Stimulated activated CD8-positive, alpha-beta memory T cell treated with anti-CD3 and anti-CD28 coated beads, Interleukin-7, amount 100 ng/mL, for 1 hour (primary cell): ENCODE data around the gene ZNF154.

Experiments
- DNase-seq, 2 donors: peaks; one replicate each; pipeline ENCODE4 v3.0.0-alpha.2; 2020; ENCODE audit warnings: low read depth in 2 of 2

The ZNF154 gene

DNA sequence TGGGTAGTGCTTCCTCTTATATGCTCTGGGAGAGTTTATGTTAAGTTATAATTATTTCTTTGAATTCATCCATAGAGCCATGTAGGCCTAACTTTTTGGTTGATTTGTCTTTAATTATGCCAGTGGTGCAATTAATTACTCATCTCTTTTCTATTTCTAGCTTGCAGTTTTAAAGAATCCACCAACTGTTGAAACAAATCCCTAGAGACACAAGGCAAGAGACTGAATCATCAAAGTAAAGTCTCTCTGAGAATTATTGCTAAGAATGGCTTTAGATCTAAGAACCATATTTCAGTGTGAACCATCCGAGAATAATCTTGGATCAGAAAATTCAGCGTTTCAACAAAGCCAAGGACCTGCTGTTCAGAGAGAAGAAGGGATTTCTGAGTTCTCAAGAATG lies 33.1 kb downstream of the ZNF154 start:
- DNase-seq = no peak

DNA sequence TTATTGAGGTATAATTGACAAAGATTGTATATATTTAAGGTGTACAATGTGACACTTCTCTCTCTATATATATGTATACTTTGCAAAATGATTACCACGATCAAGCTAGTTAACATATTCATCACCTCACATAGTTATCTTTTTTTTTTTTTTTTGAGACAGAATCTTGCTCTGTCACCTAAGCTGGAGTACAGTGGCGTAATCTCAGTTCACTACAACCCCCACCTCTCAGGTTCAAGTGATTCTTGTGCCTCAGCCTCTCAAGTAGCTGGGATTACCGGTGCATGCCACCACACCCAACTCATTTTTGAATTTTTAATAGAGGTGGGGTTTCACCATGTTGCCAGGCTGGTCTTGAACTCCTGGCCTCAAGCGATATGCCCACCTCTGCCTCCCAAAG lies 36.5 kb downstream of the ZNF154 start:
- no peak for DNase-seq

- DNase-seq = no peak
Measured at GRCh38 chr19:57671124-57671895, 37.7 kb downstream of the ZNF154 start.

DNA sequence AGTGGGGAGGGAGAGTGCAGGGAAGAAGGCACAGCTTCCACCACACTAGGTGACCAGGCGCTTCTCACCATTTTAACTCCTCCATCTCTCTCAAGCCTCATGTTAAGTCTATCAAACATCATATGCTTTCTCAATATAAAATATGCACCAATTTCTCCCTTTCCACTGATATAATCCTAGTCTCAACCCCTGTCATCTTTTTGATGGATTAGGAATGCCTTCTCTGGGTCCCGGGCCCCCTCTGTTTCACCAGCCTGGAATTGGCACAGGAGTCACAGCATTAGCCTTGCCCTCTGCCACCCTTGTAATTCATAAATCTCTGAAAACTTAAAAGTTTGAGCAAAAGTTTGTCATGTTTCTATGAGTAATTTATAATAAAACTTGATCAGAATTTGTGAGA lies 40.4 kb downstream of the ZNF154 start, which contains the start of gene ZSCAN4:
TSS of gene ZSCAN4 (plus strand) at position 301 of the 400 bp plus-strand sequence. CDS start 7,211 bp downstream, outside the sequence.
- no peak for DNase-seq

DNA sequence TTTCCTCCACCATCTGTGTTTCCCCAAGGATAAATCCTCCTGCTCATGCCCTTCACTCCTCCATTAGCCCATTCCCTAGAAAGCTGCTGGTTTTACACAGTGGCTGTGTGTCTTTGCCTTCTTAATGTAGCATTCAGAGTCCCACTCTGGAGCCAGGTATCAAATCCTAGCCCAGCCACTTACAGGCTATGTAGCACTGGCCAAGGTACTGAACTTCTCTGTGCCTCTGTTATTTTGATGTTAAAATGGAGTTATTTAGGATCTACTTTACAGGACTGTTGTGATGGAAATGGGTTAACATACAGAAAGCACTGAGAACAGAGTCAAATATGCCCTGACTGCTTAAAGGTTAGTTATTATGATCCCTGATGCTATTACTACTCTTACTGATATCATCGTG lies 41.8 kb downstream of the ZNF154 start:
- no peak for DNase-seq

DNA sequence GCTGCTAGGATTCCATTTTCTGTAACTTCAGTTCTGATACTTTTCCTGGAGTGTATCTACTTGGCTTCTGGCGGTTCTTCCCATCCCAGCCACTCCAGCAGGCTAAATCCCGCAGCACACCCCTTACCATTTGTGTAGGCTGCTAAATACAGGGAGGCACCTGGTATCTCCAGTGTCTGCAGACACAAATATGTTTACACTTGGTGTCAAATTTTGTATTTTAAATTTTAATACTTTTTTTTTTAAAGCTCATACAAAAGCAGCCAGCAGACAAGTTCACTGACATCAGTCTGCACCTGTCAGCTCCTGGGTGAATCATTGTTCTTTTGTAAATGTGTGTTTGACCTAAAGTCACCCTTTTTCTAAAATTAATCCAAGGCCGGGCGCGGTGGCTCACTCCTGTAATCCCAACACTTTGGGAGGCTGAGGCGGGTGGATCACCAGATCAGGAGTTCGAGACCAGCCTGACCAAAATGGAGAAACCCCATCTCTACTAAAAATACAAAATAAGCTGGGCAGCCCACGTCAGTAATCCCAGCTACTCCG lies 43.7 kb downstream of the ZNF154 start:
- DNase-seq = no peak

GRCh38 chr19:57664269-57665127 lies 44.5 kb downstream of the ZNF154 start:
- no peak for DNase-seq

DNA sequence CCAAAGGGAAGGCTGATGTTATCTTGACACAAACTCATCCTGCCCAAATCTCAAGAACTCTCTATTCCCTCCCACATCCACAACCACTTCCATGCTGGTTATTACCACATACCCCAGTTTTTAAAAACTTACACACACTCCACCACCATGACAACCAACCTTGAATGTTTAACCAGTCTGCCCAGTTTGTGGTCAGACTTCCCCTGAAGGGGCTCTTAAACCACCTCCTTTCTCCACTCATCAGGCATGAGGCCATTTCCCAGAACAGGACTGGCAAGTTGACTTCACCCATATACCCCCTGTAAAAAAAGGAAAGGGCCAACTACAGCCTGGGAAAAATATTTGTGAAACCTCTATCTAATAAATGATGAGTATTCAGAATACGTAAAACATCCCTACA lies 52.7 kb downstream of the ZNF154 start:
- DNase-seq = no peak

GRCh38 chr19:57655443-57655842 lies 53.6 kb downstream of the ZNF154 start:
- DNase-seq = no peak

DNA sequence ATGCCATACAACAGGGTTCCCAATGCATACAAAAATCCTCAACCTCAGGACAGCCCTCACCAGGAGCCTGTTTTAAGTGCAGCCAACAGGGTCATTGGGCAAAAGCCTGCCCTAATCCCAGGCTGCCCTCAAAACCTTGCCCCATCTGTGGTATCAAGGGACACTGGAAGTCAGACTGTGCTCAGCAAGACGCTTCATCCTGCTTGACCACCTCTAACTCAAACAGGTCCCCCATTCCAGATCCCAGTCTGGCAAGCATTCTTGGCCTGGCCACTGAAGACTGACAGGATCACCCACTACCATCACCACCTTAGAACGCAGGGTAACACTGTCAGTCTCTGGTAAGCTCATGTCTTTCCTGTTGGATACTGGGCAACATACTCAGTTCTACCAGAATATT lies 55.3 kb downstream of the ZNF154 start:
- no peak for DNase-seq

DNA sequence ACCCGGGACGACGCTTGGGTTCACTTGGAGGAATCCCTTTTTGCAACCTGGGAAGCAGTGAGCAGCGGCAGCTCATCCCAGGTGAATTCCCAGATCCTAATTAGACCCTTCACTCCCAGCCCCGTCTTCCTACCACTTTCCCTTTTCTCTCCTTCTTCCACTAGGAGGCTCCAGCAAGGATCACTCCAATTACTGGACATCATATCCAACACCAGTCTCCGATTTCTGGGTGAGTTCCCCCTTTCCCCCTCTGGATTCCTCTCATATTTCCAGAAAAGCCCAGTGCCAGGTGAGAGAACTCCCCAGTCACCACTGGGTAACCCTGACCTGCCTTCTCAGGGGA lies 57.4 kb downstream of the ZNF154 start:
- DNase-seq = no peak

DNA sequence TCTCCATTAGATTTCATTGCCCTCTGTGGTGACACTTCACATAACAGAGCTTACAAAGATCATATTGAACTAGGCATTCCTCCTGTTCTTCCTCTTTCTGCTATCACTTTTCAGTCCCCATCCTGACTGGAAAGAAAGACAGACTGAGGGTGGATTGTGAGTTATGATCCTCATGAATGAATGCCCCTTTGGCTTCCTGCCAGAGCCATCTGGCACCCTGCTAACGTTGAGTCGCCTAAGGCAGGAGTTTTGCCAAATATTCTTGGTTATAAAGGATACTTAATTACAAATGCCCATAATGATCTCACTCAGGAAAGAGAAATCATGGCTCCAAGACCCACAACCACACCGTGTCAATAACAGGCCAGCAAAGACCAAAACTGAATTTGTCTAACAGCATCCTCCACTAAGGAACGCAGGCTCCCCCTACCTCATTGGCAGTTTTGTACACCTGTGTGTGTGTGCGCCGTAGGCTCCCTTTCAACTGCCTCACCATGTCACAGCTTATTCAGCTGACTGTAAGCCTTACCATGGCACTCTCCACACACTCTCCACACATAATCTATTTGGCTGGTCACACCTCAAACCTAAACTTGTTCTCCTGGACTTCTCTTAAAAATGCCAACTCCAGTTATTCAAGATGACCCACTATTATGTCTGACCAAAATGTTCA lies 60.5 kb downstream of the ZNF154 start:
- DNase-seq = no peak
